Nucleus accumbens (tissue), 56 donors: ENCODE data around the gene WDR41.

ENCODE experiments used
- DNase-seq, 56 donors: peaks; one replicate each; lab custom pipeline; 2025; lab: John Stamatoyannopoulos, UW

Gene WDR41

DNA sequence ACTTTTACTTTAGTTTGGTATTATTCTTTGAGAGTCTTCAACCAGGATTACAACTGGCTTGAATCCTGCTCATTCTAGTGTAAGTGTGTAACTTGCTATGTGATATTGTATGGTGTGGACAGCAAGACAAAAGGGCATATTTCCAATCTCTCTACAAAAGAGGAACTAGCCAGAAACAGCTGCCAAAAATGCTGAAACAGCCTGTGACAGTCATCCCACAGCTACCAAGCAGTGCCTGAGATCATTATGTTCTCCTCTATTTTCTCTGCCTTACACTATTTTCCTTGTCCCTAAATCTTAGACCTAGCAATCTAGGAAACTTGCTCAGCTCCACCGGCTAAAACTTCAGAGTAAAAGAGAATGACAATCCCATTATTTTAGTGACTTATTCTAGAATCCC, 42.8 kb downstream of the WDR41 start:
- DNase-seq, result peak in 1 of 56 donors; percentile 9

DNA sequence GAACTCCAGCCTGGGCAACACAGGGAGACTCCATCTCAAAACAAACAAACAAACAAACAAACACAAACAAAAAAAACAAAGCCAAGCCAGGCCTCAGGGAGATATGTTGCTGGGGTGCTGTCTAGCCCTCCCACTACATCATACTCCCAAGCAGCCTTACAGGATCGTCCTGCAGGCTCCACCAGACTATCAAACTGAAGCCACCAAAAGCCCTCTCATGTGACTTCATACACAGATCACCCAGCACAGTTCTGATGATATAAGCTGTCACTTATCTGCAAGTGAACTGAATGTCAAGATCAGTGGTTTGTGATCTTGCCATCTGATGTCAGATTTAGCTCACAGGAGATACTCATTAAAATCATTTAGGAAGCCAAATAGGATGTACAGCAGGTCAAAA, 43.3 kb downstream of the WDR41 start:
- no peak for DNase-seq

DNA sequence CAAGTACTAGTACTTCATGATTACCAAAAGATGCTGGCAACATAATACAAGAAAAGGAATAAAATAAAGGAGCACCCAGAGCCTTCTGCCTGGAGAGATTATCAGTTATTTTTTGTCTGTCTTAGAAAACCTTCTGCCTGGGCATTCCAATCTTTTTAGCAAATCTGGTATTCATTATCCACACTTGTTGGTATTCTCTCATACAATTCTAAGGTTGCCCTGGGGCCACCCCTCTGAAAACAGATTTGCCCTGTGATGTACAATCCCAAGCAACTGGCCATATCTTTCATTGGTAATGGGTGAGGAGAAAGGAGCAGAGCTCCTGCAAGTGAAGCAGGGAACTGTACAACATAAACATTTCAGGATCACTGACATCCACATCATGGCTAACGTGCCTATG, 47.8 kb downstream of the WDR41 start:
- DNase-seq, result no peak

DNA sequence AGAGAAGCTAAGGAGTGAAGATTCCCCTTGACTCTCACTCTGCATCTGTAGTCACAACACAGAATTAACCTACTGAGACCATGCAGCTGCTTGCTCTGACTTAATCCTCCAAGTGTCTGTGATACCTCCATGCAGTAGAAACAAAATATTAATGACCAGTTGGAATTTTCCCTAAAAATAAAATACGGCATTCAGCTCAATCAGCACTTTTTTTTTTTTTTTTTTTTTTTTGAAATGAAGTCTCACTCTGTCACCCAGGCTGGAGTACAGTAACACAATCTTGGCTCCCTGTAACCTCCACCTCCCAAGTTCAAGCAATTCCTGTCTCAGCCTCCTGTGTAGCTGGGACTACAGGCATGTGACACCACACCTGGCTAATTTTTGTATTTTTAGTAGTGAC, 48.4 kb downstream of the WDR41 start:
- DNase-seq, result no peak

DNA sequence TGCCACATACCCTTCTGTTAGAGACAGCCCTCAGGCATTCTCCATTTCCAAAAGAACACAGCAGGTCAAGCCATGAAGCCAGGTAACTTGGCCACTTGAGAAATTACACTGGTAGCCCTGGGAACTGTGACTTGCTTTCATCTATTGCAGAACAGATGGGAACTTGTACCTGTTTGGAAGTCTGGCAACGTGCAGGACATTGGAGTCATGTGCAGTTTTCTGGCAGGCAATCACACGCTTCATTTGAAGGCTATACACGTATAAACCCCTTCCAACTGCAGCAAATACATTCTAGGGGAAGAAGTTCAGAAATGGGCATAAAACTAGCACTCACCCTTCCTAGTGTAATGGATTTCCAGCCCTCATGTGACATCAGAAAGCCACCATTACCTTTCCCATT, 54.0 kb downstream of the WDR41 start:
- DNase-seq, result no peak

DNA sequence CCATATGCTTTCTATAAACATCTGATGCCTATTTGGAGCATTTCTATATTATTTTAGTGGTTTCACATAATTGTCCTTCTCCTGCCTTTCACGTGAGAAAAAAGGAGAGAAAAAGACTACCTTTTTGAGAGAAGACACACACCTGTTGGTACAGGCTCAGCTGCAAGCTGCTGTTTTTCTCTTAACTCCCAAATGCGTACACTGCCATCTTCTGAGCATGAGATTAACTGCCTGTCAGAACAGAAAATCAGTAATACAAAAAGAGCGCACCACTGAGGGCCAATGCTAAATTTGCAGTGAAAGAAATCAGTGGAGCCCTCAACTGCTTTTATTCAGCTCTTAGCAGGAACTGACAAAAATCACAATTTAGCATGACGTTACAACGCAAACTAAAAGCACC, 54.9 kb downstream of the WDR41 start:
- DNase-seq, result peak in 8 of 56 donors; percentile 8 to 66 (median 26)

DNA sequence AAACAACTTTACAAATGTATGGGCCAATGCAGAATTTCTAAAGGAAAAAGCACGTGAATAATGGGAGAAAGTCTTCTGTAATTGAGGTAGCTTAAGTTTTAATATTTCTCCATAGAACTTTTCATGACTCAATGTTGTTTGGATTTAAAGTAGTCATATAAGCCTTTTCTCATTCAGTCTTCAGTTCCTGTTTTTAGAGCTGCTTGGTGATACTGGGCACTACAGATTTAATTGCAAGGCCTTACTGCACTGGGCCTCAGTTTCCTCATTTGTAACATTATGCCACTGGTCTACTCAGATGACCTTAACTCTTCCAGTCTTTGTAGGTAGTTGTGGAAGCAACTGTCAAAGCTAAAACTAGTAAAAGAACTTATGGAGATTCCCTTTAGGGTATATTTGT, 60.4 kb downstream of the WDR41 start:
- no peak for DNase-seq

DNA sequence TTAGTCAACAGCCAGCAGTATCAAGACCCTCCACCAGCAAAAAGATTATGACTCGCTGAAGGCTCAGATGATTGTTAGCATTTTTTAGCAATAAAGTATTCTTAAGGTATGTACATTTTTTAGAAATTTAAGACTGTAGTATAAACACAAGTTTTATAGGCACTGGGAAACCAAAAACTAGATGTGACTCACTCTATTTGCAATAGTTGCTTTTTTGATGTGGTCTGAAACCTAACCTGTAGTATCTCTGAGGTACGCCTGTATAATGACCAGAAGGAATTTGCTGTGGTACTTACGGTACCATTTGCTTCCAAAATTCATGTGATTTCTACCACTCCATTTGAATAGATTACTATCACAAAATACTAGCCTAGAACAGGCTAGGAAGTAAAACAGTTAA, 60.8 kb downstream of the WDR41 start:
- no peak for DNase-seq

DNA sequence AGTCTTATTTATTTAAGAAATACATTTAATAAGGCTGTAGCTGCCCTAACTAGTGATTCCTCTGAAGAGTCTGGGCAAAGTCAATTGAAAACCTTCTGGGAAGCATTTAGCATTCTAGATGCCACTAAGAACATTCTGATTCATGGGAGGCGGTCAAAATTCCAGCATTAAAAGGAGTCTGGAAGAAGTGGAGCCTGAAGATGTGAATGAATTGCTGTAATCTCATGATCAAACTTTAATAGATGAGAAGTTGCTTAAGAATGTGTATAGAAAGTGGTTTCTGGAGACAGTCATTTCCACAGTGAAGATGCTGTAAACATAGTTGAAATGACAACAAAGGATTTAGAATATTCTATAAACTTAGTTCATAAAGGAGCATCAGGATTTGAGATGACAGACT, 61.4 kb downstream of the WDR41 start:
- no peak for DNase-seq

DNA sequence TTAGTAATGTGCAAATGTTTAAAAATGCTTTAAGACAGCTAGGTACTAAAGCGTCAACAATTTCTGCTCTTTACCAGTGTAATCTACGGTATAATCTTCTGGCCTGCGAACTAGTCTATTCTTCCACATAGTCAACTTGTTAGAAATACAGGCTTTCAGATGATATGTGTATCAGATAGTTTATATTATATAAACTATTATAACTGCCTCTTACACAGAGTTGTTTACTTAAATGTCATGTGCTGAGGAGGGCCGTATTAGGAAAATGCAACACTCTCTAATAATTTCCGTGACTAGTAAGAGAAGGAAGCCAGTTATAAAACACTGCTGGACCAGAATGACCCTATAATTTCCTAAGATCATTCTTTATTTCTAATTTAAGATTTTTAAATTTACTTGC, 63.6 kb downstream of the WDR41 start:
- DNase-seq, result no peak

DNA sequence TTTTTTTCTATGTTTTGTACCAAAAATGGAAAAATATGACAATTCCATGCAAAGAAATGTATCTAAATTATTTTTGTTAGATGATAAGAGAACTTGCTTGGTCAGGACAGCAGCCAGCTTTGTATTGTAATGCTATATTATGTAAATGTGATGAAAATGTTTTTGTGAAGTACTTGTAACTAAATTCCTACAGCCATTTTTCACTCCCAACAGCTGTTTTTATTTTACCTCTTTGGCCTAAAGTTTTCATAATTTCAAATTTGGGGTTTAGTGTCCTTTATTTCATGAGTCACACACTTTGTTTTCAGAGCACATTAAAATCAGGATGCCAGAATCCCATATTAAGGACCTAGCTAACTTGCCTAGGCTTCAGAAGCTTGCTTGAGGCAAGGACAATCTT, 64.1 kb downstream of the WDR41 start:
- DNase-seq, result no peak

DNA sequence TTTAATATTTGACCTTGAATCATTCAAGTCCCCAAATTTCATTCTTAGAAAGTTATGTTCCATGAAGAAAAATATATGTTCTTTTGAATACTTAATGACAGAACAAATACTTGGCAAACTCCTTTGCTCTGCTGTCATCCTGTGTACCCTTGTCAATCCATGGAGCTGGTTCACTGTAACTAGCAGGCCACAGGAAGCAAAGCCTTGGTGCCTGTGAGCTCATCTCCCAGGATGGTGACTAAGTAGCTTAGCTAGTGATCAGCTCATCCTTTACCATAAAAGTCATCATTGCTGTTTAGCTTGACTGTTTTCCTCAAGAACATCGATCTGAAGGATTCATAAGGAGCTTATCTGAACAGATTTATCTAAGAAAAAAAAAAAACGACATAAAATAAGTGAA, 65.4 kb downstream of the WDR41 start:
- DNase-seq, result no peak

DNA sequence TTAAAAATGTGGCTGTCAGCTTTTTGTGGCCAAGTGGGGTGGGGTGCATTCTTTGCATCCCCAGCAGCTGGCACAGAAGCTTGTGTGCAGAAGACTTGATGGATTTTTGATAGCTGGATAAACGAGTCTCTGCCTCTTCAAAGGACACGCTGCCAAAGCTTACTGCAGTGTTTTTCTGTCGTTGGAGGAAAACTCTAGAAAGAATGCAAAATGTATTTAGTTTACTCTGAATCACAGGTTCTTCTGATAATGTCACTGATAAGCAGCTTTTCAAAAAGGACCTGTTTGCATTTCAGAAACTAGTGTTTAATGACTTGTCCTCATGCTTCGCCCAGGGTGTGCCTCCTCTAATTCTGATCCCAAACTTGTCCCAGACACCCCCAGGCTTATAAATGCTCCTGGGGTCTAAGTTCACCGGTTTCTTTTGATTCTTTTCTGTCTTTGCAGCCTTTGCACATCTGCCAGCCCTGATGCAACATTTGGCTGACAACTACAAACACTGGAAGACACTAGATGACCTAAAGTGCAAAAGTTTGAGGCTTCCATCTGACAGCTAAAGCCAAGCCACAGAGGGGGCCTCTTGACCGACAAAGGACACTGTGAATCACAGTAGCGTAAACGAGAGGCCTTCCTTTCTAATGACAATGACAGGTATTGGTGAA, 66.0 kb downstream of the WDR41 start:
- no peak for DNase-seq

DNA sequence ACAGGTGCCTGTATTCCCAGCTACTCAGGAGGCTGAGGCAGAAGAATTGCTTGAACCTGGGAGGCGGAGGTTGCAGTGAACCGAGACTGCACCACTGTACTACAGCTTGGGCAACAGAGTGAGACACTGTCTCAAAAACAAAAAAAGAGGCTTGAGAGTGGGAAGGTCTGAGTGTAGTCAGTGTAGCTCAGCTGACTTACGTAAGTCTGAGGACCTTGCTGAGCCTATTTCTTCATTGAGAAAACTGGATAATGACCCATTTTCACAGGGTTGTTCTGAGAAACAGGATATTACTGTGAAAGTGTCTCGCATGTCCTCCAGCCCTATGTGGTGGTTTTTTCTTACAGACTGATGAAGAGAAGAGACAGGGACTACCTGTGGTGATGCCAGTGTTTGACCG, 66.7 kb downstream of the WDR41 start:
- no peak for DNase-seq

DNA sequence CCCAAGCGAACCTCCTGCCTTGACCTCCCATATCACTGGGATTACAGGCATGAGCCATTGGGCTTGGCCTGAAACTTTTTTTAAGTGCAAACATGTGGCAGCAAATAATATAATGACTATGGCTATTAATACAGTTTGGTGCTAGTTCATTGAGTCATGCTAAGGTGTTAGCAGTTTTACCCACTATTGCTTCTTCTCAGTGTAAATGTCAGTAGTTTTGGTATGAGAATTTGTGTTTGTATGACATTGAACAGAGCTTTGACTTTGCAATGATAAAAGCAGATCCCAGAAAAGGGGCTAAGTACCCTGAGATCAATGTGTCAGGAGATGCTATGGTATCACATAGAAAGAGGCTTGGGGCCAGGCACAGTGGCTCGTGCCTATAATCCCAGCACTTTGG, 67.2 kb downstream of the WDR41 start:
- DNase-seq, result no peak

DNA sequence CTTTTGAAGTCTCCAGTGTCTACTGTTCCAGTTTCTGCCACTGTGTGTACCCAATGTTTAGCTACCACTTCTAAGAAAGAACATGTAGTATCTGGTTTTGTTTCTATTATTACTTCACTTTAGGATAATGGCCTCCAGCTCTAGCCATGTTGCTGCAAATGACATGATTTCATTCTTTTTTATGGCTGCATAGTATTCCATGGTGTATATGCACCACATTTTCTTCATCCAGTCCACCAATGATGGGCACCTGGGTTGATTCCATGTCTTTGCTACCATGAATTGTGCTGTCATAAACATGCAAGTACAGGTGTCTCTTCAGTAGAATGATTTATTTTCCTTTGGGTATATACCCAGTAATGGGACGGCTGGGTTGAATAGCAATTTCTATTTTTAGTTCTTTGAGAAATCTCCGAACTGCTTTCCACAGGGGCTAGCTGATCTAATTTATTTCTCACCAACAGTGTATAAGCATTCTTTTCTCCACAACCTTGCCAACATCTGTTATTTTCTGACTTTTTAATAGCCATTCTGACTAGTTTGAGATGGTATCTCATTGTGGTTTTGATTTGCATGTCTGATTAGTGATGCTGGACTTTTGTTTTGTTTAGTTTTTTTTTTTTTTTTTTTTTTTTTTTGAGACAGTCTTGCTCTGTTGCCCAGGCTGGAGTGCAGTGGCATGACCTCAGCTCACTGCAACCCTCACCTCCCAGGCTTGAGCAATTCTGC, 68.9 kb downstream of the WDR41 start:
- DNase-seq, result no peak

DNA sequence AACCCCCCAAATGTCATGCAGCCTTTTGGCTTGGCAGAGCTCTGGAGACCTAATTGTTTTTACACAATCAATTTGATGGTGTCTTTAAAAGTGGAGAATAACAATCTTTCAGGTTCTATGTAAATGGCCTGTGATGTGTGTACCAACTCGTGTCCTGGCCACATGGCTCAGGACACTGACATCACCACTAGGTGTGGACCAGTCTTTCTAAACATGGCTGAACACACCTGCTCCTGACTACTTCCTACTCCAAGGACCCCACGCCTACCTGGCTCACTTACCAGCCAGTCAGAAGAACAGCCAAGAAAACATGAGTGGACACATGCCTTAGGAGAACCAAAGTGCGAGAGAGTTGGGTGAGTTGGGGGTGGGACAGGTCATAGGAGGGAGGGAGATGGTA, 71.2 kb downstream of the WDR41 start:
- no peak for DNase-seq

DNA sequence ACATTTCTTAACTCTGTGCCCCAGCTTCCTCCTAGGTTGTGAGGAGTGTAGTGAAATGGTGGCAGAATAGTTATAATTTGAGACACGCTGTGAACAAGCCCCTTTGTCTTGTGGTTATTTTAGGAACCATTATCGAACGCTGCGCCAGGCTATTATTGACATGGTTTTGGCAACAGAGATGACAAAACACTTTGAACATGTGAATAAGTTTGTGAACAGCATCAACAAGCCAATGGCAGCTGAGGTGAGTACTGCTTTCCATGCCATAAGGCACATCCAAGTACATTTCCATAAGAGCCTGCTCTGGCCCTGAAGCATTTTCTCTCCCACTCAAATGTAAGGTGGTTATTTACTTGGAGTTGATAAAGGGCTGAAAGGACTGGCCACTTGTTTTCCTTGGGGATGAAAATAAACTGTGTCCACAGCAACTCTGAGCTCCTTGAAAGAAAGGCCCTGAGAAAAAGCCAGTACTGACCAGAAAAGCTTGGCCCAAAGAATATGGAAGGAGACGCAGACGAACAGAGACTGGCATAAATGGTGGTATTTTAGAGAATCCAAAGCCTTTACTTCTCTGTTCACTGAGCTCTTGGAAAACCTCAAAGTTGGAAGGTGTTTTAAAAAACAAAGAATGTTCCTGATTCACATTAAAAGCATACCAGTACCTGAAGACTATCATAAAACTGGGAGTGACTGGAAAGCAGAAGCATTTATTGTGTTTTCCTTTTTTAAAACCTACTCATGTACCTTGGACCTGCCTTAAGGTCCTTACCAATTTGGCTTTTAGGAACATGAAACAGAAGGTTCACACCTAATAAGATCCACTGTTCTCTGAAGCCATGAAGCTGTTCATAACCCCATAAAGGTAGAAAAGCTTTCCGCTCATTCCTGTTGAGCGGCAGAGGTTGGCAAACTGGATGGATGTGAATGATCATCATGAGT, 72.2 kb downstream of the WDR41 start:
- DNase-seq, result no peak

DNA sequence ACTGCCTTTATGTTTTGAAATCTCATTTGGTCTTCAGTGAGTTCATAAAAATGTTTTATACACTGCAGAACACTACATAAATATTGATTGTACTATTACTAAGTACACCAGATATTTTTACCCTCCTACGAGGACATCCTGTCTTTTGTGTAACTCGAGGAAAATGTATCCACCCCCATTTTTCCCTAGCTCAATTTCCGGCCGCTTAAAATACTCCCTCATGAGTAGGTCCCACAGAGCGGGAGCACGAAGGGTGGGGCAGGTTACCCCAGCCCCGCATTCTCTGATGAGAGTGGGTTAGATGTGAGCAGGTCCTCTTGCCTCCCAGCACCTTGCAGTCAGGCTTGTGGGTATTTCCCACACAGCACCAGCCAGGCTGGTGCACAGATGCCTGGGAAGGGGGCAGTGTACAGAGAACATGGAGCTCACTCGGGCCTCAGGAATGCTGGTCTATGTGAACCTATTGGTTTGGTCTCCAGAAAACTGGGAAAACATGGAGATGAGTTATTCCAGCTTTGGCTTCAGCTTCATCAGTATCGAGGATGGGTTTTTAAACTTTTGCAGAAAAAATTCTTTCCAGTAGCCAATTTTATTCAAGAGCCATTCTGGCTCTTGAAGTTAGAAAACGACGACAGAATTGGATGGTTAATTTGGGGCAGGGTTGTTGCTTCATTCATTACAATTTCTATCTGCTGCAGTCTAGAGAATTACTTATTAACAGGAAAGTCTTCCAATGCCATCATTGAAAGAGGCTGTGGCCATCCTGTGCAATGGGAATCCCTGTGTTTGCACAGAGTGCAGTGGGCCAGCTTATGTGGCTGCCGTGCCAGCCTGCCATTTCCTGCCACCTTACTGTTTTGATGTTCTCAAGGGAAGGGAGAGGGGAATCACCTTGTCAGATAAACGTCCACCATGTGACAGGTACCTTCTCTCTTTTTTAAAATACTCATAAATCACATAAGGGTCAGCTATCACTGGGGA, 73.2 kb downstream of the WDR41 start:
- DNase-seq, result peak in 5 of 56 donors; percentile 9 to 28 (median 14)

DNA sequence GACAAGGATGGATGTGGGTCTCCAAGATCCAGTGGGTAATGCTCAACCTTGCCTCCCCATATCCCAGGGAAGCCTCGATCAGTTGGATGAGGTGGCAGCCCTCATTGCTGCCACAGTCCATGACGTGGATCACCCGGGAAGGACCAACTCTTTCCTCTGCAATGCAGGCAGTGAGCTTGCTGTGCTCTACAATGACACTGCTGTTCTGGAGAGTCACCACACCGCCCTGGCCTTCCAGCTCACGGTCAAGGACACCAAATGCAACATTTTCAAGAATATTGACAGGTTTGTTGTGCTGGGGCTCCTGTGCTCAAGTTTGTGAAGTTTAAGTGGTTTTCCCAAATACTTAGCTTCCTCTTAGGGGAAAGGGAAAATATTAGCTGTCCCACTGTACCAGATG, 74.0 kb downstream of the WDR41 start:
- no peak for DNase-seq
